Vein endothelial cell (primary cell): Measurements from ENCODE around the gene SETD1A. TPM values are rescaled to one million over a fixed set of nuclear protein-coding genes. Genes with fewer than 3 reads are reported as not detected.

Experiments
- small RNA-seq: library from RNA; depleted of rRNA; stranded (forward); fragments of <200 nt; gene quantifications from one replicate; pipeline ENCODE3, GENCODE V24; 2012
- total RNA-seq: library from RNA; depleted of rRNA; stranded (reverse); fragments of >200 nt; gene quantifications from 2 replicates; pipeline ENCODE4 v1.2.3, GENCODE V29; 2012

The SETD1A gene
- 5.1 and 16.0 TPM in 2 replicates for total RNA-seq

DNA sequence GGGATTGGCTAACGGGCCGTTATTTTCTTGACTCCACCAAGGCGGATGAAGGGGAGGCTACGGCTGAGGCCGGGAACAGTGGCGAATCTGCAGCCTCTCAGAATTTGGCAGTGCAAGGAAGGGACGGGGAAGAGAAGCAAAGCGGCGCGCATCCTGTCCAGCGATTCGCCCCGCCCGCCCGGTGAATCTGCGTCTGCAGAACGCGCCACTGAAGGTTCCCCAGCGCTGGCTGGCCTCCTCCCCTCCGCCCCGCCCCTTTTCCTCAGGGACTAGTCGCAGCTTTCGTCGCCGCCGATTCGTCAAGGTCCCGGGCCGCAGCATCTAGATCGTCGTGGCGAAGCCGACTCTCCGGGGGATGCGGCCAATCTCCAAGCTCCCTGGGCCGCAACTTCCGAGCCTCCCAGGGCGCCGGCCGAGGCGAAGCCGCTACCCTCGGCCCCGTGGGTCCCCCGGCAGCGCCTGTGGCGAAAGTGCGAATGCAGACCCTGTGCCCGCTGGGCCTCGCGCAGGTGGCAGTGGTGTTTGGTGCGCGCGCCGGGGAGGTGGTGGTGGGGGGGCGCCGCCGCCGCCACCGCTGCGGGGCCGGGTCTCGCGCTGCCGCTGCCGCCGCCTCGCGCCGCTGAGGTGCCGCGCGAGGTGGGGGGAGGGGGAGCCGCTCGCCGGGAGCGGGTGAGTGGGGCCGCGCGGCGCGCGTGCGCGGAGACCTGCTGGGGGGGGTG is at the start of gene SETD1A:
Gene SETD1A (plus strand): TSS at position 299 of the 719 bp plus-strand sequence. CDS start 978 bp downstream, outside the sequence.

DNA sequence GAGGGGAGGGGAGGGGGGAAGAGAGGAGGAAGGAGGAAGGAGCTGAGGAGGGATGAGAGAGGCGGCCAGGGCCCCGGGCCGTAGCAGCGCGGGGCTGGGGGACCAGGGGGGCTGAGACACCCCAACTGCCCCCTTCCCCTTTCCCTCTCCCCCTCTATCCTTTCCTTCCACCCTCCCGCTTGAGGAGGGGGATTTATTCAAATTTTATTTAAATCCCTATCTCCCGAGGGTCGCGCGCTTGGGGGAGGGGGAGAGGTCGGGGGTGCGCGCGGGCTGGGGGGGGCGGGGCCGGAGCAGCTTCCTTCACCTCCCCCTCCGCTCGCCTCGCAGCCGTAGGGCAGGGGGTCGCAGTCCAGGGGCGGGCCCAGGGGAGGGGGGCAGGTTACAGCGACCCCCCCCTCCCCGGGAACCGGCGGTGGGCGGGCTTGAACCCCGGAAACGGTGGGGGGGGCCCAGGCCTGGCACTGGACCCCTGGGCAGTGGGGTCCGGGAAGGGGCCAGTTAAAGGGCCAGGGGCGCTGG is 33.9 kb upstream of the SETD1A start, which contains the start of gene FBXL19:
Gene FBXL19 (plus strand): TSS at position 19 of the 522 bp plus-strand sequence. CDS start 2,183 bp downstream, outside the sequence.

DNA sequence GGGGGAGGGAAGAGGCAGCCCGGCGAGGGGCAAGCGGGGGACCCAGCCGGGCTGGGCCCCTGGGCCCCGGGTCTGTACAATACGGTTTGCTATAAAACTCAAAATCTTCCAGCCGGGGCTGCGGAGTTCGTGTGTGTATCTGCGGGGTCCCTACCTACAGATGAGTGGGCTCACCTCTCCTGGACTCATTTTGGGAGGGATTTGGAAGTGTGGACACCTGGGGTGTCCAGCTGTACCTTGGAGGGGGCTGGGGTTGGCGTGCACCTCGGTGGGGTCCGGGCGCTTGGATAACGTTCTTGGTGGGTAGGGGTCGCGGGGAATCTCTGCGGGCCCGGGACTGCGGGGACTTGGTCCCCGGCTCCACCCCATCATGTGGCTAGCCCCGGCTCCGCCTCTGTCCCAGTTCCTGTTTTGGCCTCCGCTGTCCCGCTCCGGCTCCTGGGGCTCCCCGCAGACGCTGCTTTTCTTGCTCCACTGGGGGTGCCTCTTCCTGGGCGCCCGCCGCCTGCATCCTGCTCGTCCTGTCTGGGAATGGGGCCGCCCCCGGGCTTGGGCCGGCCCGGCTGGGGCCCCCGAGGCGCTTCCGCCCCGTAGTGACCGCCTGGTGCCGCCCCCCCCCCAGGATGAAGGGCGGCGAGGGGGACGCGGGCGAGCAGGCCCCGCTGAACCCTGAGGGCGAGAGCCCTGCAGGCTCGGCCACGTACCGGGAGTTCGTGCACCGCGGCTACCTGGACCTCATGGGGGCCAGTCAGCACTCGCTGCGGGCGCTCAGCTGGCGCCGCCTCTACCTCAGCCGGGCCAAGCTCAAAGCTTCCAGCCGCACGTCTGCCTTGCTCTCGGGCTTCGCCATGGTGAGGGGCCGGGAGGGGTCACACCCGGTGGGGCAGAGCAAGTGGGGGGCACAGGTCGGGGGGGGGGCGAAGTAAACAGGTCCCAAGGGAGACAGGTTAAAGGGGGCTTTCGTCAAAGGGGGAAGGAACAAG is 8.6 kb upstream of the SETD1A start, which contains the start of gene ORAI3:
Gene ORAI3 (plus strand): TSS at position 402 of the 983 bp plus-strand sequence. CDS start 222 bp downstream, at position 624.

DNA sequence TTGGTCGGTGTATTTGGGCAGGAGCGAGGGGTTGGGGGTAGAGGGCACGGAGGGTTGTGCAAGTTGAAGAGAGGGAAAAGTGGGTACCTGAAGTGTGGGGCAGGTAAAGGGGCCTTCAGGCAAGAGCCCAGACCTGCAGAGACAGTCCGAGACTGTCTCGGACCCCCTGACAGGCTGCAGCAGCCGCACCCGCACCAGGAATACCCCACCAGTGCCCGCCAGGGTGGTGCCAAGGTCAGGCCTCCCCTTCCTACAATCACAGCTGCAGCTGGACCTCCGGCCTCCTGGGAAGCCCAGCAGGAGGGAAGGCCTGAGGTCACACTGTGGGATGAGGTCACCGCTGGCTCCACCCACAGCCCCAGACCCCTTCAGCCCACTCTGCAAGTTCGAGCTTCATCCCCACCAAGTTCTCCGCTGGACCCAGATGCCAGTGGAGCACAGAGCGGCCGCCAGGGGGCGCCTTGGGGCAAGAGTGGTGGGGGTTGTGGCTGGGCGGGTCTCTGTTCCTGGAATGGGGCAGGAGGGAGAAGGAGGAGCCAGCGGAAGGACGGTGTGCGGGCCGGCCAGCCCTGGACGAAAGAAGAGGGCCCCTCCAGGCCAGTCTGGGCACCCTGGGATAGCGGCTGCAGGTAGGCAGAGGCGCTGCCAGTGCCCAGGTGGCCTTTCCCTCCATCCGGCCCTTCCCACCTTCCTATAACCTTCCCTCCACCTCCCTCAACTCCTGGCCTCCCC is 27.3 kb downstream of the SETD1A start, which contains the start of gene HSD3B7:
Gene HSD3B7 (plus strand): TSS at position 539 of the 732 bp plus-strand sequence. CDS start 452 bp downstream, outside the sequence.

DNA sequence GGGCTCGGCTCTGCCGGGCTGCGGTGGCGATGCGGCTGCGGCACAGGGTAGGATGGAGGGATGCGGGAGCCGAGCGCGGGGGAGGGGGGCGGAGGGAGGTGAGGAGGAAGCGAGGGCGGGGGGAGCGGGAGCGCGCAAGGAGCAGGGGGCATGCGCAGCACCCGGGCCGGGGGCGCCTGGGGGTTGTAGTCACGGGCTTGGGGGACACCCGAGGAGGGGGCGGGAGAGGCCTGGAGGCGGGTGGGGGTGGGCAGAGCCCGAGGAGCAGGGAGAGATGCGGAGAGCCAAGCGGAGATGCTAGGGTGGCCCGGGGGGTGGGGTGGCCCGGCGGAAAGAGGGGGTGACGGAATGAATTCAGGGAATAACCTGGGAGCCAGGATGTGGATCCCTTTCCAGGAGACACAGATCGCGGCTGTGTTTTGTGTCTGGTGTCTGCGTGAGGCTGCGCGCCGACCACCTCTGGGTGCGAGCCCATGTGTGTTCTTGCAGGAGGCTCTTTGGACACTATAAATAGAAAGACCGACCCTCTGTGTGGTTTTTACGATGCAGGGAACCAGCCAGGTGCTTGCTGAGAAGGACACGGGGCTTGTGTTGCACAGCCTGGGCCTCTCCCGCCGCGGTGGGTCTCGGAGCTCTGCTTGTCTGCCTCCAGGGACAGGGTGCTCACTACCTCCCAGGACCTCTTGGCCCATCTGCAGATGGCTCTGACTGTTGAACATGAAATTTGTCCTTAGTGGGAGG is 53.2 kb downstream of the SETD1A start, which contains the start of gene STX1B:
Gene STX1B (minus strand): TSS at position 54 of the 741 bp plus-strand sequence. CDS start 242 bp downstream, outside the sequence.

DNA sequence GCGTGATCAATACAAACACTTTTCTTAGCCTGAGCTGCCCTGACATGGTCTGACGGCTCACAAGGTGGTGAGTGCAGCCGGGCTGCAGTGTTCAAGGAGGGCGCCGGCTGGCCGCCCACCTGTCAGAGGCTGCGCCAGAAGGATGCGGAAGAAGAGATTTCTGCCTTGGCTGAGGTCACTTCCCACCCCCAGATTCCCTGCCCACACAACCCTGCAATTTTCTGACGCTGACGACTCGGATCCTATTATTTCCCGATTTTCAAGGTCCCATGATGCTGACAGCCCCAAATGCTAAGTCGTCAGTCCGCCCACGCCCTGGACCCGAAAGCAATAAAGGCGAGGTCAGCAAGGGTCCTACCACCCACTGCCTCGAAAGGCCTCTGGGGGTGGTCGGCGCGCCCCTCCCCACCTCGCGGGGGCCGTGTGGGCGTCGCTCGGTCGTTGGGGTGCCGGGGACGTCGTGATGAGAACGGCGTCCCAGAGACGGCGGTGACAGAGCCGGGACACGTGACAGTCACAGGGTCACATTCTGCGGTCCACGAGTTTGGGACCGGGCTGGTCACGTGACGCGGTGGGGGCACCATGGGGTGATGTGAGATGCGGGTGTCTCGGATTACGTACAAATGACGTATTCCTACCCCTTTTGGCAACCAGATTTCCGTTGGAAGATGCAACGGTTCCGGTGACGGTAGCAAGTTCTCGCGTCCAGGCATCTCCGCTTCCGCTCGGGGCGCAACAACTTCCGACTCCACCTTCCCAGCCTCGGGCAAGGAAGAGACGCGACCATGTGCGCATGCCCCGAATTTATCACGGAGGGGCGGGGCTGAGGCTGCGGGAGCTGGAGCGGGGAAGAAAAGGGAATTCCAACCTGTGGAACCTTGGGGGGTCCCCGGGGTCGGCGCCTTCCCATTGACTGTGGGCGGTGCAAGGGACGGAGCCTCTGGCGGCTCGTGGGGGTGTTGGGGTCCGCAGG is 75.5 kb downstream of the SETD1A start, which contains the start of gene STX4:
Gene STX4 (plus strand): TSS at position 823 of the 973 bp plus-strand sequence. CDS start 248 bp downstream, outside the sequence.

Small RNAs within 50 kb of the gene (small RNA-seq; reads per million reads assigned to genes)
- gene AC135048.1 = not detected

Other genes with a start within 250 kb of the SETD1A start
- gene PHKG2, start 209.3 kb upstream of the SETD1A start, total RNA-seq = 20.9 and 25.4 TPM in 2 replicates
- 2.0 and 3.5 TPM in 2 replicates for gene CFAP119, start 195.7 kb upstream of the SETD1A start, total RNA-seq
- 89.9 and 94.1 TPM in 2 replicates for gene RNF40, start 195.4 kb upstream of the SETD1A start, total RNA-seq
- 13.9 and 18.3 TPM in 2 replicates for gene ZNF629, start 170.5 kb upstream of the SETD1A start, total RNA-seq
- 25.7 and 31.0 TPM in 2 replicates for gene BCL7C, start 63.7 kb upstream of the SETD1A start, total RNA-seq
- 0.19 and 0.65 TPM in 2 replicates for gene CTF1, start 61.1 kb upstream of the SETD1A start, total RNA-seq
- gene FBXL19, start 34.2 kb upstream of the SETD1A start, total RNA-seq = 33.7 and 42.1 TPM in 2 replicates
- 24.2 and 26.8 TPM in 2 replicates for gene ORAI3, start 8.7 kb upstream of the SETD1A start, total RNA-seq
- gene HSD3B7, start 27.5 kb downstream of the SETD1A start, total RNA-seq = 15.6 and 22.2 TPM in 2 replicates
- 0.33 and 0.48 TPM in 2 replicates for gene STX1B, start 52.9 kb downstream of the SETD1A start, total RNA-seq
- gene STX4, start 75.8 kb downstream of the SETD1A start, total RNA-seq = 22.5 and 25.1 TPM in 2 replicates
- 12.4 and 16.0 TPM in 2 replicates for gene ZNF668, start 116.5 kb downstream of the SETD1A start, total RNA-seq
- 20.8 and 23.5 TPM in 2 replicates for gene ZNF646, start 116.7 kb downstream of the SETD1A start, total RNA-seq
- gene PRSS53, start 131.2 kb downstream of the SETD1A start, total RNA-seq = 1.3 and 2.3 TPM in 2 replicates
- 60.6 and 96.4 TPM in 2 replicates for gene VKORC1, start 137.0 kb downstream of the SETD1A start, total RNA-seq
- 45.9 and 56.5 TPM in 2 replicates for gene BCKDK, start 150.6 kb downstream of the SETD1A start, total RNA-seq
- 36.1 and 40.2 TPM in 2 replicates for gene KAT8, start 159.9 kb downstream of the SETD1A start, total RNA-seq
- not detected in 2 replicates for gene PRSS8, start 178.0 kb downstream of the SETD1A start, total RNA-seq
- gene PRSS36, start 192.3 kb downstream of the SETD1A start, total RNA-seq = 0.10 and 0.65 TPM in 2 replicates
- gene FUS, start 222.4 kb downstream of the SETD1A start, total RNA-seq = 45.4 and 58.8 TPM in 2 replicates
- gene PYCARD, start 245.0 kb downstream of the SETD1A start, total RNA-seq = 33.2 and 53.9 TPM in 2 replicates